ENCODE data around the gene FAM81B.

FAM81B gene

DNA sequence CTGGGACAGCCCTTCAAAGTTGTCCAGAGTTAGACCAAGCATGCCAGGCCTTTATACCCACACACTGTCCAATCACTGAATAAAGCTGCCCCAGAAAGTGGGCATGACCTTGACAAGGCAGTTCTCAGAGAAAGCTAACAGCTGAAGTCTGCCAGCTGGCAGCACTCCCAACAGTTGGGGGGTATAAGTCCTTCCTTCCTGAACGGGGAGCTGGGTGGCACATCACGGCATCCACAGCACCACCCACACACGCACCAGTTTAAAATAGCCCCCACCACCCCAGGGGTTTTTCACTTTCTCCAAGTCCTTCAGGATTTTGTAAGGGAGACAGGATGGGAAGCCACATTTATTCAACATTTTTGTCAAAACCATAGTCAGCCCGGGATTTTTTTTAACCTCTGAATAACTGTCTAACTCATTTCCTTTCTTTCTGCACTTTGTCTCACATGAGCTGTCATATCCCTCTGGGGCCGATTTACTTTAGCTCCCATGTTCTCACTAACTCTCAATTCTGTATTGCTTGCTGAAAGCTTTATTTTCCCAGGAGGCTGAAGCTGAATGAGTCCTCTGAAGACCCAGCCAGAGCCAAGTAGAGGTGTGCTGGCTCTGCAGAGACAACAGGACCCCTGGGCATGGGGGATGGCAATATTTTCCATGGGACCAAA lies 15.4 kb downstream of the FAM81B start:
- no peak for DNase-seq

DNA sequence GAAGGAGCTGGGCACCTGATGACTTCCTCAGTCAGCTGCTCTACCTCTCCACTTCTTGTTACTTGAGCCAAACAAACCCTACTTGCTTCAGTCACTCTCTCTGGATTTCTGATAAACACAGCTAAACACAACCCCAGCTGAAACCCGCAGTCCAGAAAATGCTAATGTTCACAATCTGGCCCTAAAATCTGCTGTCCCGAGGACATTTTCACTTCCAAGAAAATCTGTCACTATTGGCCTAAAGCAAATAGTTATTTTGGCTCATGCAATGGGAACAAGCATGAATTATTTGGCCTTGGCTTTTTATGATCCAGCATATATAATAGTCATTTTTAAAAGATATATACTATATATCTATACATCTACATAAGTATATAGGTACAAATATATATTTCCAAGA lies 19.1 kb downstream of the FAM81B start:
- DNase-seq: no peak

DNA sequence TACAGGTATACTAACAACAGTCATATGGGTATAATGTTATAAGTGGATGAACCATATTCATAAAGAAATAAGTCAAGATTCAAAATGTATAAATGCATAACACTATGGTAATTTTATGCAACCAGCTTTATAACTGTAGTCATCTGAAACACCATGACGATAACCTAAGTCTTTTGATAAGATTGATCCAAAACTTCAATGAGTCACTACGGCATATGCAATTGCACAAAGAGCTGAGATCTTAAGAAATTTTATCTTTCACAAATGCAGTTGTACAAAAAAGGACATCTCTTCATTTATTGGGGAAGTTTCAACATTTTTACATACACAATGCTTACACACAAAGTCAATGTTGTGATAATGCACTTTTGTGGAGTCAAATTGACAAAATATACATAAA lies 20.3 kb downstream of the FAM81B start:
- DNase-seq: no peak

DNA sequence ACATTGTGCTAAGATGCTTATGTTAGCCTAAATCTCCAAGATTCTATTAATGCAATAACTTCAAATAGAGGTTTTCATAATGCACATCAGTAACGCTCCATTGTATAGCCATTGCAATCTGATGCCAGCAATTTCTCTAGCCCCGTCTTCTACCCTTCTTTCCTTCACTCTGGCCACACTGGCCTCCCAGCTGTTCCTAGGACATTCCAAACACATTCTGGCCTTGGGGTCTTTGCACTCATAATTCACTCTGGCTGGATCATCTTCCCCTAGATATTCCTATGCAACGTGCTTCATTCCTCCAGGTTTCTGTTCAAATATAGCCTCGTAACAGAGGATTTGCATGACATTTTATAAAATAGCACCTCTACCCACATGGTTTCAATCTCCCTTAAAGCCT lies 23.3 kb downstream of the FAM81B start:
- DNase-seq: no peak

DNA sequence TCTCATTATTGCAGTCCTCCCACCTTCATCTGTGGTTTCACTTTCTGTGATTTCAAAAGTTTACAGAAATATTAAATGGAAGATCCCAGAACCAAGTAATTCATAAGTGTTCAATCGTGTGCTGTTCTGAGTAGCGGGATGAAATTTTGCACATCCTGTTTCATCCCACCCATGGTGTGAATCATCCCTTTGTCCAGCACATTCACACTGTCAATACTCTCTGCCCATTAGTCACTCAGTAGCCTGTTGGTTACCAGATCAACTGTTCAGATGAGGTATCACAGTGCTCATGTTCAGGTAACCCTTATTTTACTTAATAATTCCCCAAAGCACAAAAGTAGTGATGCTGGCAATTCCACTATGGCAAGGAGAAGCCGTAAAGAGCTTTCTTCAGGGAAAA lies 26.8 kb downstream of the FAM81B start:
- DNase-seq: no peak

DNA sequence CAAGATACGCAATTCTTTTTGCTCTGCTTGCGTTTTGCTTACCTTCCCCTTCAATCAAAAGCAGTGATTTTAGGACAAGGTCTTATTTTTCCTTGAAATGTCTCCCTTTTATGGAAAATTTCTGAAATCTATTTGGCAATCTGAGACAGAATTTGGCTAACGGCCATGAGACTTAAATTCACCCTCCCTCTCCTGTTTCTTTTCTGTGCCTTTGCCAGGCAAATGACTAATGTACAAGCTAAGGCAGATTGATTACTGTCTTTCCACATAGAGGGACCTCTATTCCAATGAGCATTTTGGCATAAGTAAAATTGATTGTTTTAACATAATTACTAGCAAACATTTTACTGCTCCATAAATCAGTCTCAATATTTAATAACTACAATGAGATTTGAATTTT lies 31.7 kb downstream of the FAM81B start:
- DNase-seq: no peak

DNA sequence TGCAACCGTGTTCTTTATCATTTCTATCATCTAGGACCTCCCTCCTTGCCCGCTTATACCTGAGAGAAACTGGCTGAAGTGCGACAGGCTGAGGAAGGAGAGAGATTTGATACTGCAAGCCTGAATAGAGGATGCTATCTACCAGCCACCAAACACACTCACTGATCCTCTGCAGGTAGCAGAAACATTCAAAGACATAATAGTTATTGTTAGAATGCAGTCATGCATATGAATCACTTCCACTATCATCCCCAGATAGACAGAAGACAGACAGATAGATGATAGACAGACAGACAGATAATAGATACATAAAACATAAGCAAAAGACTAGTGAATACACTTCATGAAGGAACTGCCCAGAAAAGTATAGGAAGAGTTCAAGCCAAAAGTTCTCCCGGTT lies 32.9 kb downstream of the FAM81B start:
- DNase-seq: no peak

DNA sequence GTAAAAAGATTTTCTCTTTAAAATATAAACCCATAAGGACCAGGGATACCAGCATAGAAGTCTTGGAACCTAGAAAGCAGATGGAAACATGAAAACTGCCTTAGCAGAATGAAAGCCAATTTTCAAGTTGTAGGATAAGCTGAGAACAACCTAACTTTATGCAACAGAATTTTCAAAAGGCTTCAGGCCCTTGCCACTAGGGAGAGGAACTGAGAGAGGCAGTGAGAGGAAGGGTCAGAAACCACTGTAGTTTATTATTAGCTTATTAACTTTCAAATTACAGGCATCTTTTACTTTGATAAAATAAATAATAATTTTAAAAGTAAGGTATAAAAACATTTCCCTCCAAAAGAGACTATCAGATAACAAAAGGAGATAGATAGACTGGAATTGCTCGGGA lies 33.4 kb downstream of the FAM81B start:
- no peak for DNase-seq

DNA sequence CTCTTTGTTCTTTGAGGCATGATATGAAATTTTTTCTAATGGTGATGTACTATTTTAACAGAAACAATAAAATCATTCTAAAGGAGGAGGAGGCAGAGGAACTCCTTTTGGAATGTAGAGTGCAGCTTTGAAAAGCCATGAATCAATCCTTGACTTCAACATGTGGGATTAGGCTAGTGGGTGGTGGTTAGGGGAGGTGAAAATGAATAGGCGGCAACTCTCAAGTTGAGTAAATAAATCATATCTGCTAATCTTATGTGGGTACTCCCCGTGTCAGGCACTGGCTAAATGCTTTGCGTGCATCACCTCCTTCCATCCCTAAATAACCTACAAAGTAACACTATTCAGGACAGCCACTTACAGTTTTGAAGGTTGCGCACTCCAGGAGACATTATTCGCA lies 35.1 kb downstream of the FAM81B start:
- no peak for DNase-seq

DNA sequence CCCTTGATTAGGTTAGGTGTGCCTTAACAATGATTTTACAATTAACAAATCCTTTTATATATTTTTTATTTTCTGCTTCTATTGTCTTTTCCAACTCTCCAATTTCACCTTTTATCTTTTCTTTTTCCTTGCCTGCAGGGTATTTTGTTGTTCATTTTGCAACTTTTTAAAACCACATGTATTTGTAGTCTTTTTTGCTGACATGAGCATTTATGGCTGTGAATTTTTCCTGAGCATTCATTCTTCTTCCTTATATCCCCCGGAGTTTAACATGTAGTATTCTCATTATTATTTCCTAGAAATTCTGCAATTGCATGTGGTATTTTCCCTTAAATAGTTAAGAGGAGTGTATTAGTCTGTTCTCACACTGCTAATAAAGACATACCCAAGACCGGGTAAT lies 41.6 kb downstream of the FAM81B start:
- DNase-seq: no peak

DNA sequence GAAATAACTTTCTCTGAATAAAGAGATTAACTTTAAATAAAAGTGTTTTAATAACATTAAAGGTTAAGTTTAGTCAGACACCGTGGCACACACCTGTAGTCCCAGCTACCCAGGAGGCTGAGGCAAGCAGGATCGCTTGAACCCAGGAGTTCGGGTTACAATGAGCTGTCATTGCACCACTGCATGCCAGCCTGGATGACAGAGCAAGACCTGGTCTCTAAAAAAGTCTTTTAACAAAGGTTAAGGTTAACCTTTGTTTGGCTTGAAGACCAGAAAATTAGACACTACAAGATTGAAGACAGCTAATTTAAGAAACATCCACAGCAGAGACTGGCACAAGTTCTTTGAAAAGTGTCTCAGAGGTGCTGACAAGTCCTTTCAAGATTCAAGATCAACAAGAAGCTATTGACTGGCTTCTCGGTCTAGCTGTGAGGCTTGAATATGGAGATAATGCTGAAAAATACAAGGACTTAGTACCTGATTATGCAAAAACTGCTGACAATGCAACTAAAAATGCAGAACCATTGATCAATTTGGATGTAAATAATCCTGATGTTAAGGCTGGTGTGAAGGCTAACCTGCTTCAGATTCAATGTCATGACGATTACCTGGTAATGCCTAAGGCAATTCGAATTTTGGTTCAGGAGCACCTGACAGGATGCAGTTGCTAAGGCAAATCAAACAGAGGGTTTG lies 48.8 kb downstream of the FAM81B start:
- no peak for DNase-seq

DNA sequence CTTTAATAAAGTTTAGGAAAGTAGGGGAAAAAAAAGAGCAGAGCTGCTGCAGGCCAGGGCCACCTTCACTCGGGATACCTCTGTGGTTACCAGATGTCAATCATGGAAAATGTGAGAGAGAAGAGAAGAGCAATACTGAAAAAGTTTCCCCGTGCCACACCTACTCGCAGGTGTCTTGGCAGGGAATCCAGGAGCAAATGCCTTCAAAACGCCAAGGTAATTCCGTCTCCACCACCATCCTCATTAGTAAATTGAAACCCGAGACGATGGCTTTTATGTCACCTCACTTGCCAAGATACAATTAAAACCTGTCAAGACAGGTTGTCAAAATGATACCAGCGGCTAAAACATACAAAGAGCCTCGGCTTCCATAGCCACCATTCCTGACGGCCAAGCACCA lies 49.7 kb downstream of the FAM81B start:
- DNase-seq: no peak

DNA sequence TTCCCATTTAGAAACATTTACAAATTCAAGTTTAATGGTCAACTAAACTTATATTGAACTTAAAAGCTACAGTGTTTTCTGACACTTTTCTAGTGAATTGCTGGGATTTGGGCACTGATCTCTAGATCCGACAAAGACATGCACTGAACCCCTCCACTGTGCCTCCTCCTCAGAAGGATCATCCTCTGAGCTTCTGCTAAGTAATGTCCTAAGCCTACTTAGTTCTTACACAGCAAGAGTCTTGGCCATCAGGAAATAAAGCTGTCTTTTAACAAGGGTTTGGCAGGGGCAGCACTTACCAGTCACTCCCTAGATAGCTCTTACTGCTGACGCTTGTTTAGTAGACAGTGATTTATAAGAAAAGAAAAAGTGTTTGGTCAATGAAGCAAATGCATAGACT lies 50.5 kb downstream of the FAM81B start:
- no peak for DNase-seq

DNA sequence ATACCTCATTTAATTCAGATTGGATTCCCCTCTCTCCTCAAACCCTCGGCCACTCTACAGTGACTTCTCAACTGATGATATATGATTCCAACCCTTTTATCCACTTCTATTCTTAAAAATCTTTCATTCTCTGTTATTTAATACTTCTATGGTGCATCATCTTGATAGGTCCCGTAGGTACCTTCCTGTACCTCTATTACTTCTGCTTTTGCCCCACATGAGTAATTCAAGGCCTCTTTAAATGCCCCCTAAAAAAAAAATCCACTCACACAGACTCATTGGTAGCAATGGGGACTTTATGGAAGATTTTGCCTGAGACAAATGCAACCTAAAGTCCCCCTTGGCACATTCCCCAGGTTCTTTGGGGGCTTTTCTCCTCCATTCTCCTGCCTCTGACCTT lies 54.3 kb downstream of the FAM81B start:
- no peak for DNase-seq

DNA sequence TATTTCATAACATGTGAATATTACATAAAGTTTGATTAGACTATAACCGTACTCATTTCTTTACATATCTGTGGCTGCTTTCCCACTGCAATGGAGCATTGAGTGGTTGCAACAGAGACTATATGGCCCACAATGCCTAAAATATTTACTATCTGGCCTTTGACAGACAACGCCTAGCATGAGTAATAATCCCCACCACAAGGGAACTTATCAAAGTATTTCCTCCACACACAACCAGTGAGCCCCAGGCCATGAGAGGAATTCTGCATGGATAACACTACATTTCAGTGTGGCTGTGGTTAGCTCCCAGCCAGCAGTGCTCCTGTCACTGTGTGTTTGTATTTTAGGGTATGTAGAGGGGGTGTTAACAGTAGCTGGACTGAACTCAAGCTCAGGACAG lies 54.8 kb downstream of the FAM81B start:
- no peak for DNase-seq

DNA sequence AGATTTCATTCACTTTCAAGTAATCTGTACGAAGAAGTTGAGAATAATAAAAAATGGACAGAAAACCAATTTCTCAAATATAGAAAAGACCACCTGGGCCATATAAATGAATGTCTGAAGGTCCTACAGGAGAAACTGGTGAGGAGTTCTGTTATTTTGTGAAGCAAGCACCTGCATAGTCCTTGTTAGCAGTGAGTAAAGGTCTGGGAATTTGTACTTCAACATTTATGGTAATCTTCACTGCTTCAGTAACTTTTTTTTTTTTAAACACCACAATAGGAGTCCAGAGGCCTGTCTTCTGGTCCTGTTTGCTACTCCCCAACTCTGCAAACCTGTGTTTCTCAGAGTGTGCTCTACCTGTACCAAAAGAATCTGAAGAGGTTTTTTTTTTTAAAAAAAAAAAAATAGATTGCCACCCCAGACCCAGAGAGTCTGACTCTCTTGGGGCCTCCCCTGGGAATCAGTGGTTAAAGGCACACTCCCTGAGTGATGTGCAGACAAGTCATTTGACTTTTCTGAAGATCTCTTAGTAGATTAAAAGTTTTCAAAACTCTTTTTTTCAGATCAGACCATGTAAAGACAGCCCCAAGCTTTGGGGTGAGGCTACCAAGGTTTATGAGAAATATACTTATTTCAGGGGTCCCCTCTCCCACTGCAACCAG lies 55.5 kb downstream of the FAM81B start:
- DNase-seq: no peak

DNA sequence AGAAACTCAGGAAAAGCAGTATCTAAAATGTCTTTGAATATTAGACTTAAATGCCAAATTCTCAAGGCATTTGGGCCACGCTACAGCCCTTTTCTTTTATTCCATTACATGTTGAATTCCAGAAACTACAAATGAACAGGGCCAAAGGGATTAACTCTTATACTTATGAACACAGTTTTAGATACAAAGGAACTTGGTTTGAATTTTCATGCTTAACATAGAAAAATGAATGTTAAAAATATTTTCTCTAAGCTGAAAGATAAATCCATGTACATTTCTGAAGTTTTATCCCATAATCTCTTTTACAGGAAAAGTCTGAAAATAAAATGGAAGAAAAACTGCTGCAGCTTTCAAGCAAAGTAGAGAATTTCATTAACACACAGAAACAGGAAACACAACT lies 56.8 kb downstream of the FAM81B start:
- no peak for DNase-seq

DNA sequence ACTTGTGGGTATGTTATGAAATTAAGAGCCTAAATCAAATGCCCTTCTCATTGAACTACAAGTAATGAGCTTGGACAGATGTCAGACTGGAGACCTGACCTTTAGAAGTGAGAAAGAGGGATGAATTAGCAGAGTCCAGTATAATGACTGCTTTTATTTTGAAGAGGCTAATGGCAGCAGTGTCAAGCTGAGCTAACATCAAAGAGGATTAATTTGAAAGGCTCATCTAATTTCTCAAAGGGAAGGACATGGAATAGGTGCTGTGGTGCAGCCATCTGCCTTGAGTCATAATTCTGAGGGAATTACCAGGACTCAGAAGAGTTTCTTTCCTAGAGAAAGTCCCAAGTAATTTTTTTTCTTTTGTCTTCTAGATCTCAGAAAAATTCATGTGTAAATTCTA lies 57.6 kb downstream of the FAM81B start:
- DNase-seq: no peak

DNA sequence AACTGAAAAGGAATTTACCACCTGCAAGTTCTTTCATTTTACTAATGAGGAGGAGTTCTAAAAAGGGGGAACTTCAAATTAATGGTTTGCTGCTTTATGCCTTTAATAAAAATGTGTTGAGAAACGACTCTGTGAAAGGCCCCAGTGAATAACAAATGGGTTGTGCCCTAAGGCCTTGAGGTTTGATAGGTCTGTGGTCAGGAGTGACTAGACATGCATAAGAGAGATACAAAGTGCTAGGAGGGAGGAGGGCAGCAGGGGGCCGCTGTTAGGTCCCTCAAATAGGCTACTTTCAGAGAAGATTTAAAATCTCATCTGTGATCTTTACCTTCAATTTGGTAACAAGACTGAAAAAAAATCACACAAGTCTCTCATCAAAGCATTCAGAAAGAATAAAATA lies 58.3 kb downstream of the FAM81B start:
- DNase-seq: no peak

DNA sequence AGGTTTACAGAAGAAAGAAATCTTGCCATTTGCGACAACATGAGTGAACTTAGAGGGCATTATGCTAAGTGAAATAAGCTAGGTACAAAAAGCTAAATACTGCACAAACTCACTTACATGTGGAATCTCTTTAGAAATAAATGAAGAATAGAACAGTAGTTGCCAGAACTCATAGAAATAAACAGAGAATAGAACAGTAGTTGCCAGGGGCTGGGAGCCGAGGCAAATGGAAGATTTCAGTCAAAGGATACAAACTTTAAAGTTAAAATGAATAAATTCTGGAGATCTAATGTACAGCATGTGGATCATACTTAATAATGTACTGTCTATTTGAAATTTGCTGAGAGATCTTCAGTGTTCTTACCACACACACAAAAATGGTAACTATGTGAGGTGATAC lies 63.4 kb downstream of the FAM81B start:
- DNase-seq: no peak

DNA sequence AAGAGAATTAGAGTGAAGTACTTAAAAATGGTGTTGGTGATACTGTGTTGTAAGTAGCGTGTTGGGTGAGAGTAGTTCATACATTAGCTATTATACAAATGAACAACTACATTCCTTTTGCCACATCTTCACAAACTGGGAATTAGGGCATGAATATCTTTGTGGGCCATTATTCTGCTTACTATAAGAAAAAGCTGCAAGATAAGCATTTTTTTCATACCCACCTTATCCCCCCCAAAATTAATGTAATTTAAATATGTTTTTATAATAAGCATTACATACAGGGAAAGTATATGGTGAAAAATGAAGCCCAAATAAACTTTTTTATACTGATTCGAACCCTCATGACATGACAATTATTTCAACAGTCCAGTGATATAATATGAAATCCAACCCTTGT lies 69.5 kb downstream of the FAM81B start:
- no peak for DNase-seq

DNA sequence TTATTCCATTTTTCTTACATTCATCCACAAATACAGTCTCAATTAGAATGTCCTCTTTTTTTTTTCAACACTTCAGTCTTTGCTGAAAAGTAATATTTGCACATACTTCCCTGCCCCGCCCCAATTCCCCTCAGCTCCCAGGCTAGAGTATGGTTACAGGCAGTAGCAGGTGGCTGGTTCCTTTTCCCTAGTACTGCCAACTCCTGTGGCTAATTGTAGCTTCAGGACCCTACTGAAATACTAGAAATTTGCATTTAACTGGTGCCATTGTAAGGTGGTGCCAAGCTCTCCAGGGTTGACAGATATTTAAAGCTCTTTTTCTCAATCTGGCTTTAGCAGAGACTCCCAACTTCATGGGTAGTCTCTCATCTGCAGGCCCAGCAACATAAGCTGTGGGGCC lies 80.3 kb downstream of the FAM81B start:
- no peak for DNase-seq

DNA sequence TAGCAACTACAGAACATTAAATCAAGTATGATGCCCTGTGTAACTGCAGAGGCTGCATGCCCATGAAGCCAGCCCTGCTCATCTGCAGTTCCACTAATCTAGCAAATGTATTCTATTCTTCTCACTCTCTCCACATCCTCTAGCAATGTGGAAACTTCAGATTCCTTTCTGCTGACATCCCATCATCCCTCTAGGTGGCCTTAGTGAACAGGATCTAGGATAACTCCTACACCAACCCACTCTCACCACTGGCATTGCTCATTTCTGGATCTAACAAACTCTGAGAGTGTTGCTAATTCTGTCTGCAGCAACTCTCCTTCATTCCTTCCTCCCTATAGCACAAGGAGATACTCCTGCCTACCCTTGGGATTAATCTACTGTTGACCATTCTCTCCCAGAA lies 80.8 kb downstream of the FAM81B start:
- no peak for DNase-seq

DNA sequence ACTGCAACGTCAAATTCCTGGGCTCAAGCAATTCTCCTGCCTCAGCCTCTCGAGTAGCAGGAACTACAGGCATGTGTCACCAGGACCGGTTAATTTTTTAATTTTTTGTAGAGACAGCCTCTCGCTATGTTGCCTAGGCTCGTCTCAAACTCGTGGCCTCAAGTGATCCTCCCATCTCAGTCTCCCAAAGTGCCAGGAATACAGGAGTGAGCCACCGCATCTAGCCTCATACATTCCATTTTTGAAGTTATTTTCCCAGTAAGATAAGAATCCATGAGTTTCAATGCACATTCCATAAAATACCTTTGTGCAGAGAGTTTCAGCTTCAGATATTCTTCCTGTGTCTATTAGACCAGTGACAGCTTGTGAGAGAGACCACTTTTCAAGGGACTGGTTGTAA lies 93.3 kb downstream of the FAM81B start:
- DNase-seq: no peak

DNA sequence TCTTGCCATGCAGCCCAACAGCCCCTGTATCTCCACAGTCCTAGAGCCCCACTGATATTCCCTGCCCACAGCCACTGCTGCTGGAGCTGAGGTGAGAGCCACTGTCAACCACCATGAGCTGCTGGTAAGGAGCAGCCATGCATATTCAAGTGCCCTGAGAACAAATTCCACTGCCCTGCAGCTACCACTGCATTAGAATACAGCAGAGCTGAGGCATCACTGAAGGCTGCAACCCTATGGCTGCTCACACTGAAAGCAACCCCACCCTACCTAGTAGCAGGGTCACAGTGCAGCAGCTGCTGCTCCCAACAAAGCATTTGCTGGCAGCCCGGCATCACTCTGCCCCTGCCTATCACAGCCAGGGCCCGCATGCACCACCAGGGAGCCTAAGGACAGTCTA lies 95.0 kb downstream of the FAM81B start:
- DNase-seq: no peak
